Astrocyte of the spinal cord (primary cell): ENCODE measurements around the gene TEX51.

ENCODE experiments used
- DNase-seq: peaks from one replicate; pipeline ENCODE4 v3.0.0; 2011; ENCODE audit warnings: low read depth, low spot score
- H3K4me3 ChIP-seq: 2 replicates; pipeline ENCODE4 v1.5.1; 2011; ENCODE audit warnings: low read depth, mild to moderate bottlenecking, low read length, moderate library complexity
- CTCF ChIP-seq: IDR thresholded peaks from 2 replicates; pipeline ENCODE4 v1.5.1; 2012; ENCODE audit warnings: low read depth, mild to moderate bottlenecking, low read length, inconsistent platforms
- in situ Hi-C: cut with HindIII; loops from 2 replicates; pipeline ENCODE4 v1.10.0; 2017; ENCODE audit warnings: low sequenced_read_pairs

Gene TEX51

GRCh38 chr2:126909366-126909765 lies 10.7 kb downstream of the TEX51 start:
- no peak overlapping the region for H3K4me3 ChIP-seq
- DNase-seq = no peak
- TF ChIP-seq CTCF = no peak
- in situ Hi-C loops = no loop called here

- H3K4me3 ChIP-seq = no peak overlapping the region
- no peak for TF ChIP-seq CTCF
- in situ Hi-C loops = no loop called here
- DNase-seq = no peak
Measured at GRCh38 chr2:126909781-126910180, 11.1 kb downstream of the TEX51 start.

GRCh38 chr2:126910637-126911036 lies 11.9 kb downstream of the TEX51 start:
- DNase-seq = no peak
- TF ChIP-seq CTCF = no peak
- no peak overlapping the region for H3K4me3 ChIP-seq
- in situ Hi-C loops = no loop called here

- TF ChIP-seq CTCF = no peak
- in situ Hi-C loops = no loop called here
- H3K4me3 ChIP-seq = no peak overlapping the region
- no peak for DNase-seq
Measured at GRCh38 chr2:126911111-126911796, 12.6 kb downstream of the TEX51 start.

- DNase-seq = no peak
- TF ChIP-seq CTCF = no peak
- in situ Hi-C loops = no loop called here
- no peak overlapping the region for H3K4me3 ChIP-seq
Measured at GRCh38 chr2:126912201-126912600, 13.5 kb downstream of the TEX51 start.

GRCh38 chr2:126913329-126913728 lies 14.6 kb downstream of the TEX51 start:
- H3K4me3 ChIP-seq = no peak overlapping the region
- no peak for DNase-seq
- no peak for TF ChIP-seq CTCF
- in situ Hi-C loops = no loop called here
